GM21529 (cell line): ENCODE data around the gene LMF1.
"Not testable (repeated sequence)": the region's sequence is repeated elsewhere in the genome, so short reads cannot be mapped to it uniquely, and the experiment has no call there.

Experiments
- ATAC-seq: cut with Tn5 transposase; IDR thresholded peaks from one replicate; pipeline ENCODE4 v1.9.1; 2021; ENCODE audit not compliant: unreplicated experiment

The LMF1 gene

GRCh38 chr16:886084-886543 lies 84.7 kb downstream of the LMF1 start:
- ATAC-seq: no peak

- ATAC-seq: no peak
Observed at GRCh38 chr16:885391-885790, 85.4 kb downstream of the LMF1 start.

GRCh38 chr16:884232-884631 lies 86.6 kb downstream of the LMF1 start:
- ATAC-seq: no peak

- ATAC-seq: no peak
Observed at GRCh38 chr16:883781-884180, 87.0 kb downstream of the LMF1 start.

- no peak for ATAC-seq
Observed at GRCh38 chr16:883340-883739, 87.4 kb downstream of the LMF1 start.

- ATAC-seq: not testable (repeated sequence)
Observed at GRCh38 chr16:882671-883070, 88.1 kb downstream of the LMF1 start.

GRCh38 chr16:882256-882655 lies 88.5 kb downstream of the LMF1 start:
- ATAC-seq: no peak

GRCh38 chr16:881219-882097 lies 89.3 kb downstream of the LMF1 start:
- no peak for ATAC-seq

- no peak for ATAC-seq
Observed at GRCh38 chr16:880471-881171, 90.2 kb downstream of the LMF1 start.

GRCh38 chr16:879986-880385 lies 90.8 kb downstream of the LMF1 start:
- ATAC-seq: no peak

GRCh38 chr16:879461-879861 lies 91.3 kb downstream of the LMF1 start:
- no peak for ATAC-seq

- no peak for ATAC-seq
Observed at GRCh38 chr16:878886-879285, 91.9 kb downstream of the LMF1 start.

- no peak for ATAC-seq
Observed at GRCh38 chr16:878072-878784, 92.6 kb downstream of the LMF1 start.

GRCh38 chr16:877242-878071 lies 93.3 kb downstream of the LMF1 start:
- no peak for ATAC-seq

- ATAC-seq: no peak
Observed at GRCh38 chr16:876523-877241, 94.1 kb downstream of the LMF1 start.

GRCh38 chr16:876041-876335 lies 94.8 kb downstream of the LMF1 start:
- no peak for ATAC-seq

- no peak for ATAC-seq
Observed at GRCh38 chr16:875182-876040, 95.4 kb downstream of the LMF1 start.

- ATAC-seq: no peak
Observed at GRCh38 chr16:874366-875181, 96.2 kb downstream of the LMF1 start.
